Measurements from ENCODE around the gene GINS2. TPM values are rescaled to one million over a fixed set of nuclear protein-coding genes. Genes with fewer than 3 reads are reported as not detected.

The GINS2 gene
- total RNA-seq, 1 experiment from 2014 or later = 25.2 TPM

GRCh38 chr16:85650135-85650843, 38.5 kb downstream of the GINS2 start:
- CTCF ChIA-PET = interaction anchor here (0.9 kb wide), 1 partner anchor 10 kb away, joined by 3 read pairs; no protein-coding TSS in a partner anchor
- no peak for DNase-seq
- no peak for TF ChIP-seq CTCF (IDR thresholded peaks at IDR 0.05; ENCODE audit: unreplicated experiment)
- Mint-ChIP-seq H3K36me3 (ENCODE audit: insufficient read depth, unreplicated experiment) (peaks cover 44% of the 10 kb centered on the region), H3K4me1 (ENCODE audit: low read depth, unreplicated experiment) (peaks cover 31% of the 10 kb centered on the region), H3K27me3 (ENCODE audit: unreplicated experiment) (no peaks in the 10 kb centered on the region), H3K9me3 (ENCODE audit: low read depth, unreplicated experiment) (no peaks in the 10 kb centered on the region), H3K4me3 (ENCODE audit: low read depth, unreplicated experiment) (no peak overlapping the region), H3K27ac (ENCODE audit: unreplicated experiment) (no peak overlapping the region)
- BruUV-seq (replicated peaks) = no TSS peak
- intact Hi-C loops (cut with micrococcal nuclease; ENCODE audit: unreplicated experiment) = no loop called here

- TF ChIP-seq CTCF (IDR thresholded peaks at IDR 0.05; ENCODE audit: unreplicated experiment) = no peak
- BruUV-seq (replicated peaks) = no TSS peak
- CTCF ChIA-PET = interaction anchor here (1.1 kb wide), 1 partner anchor 9 kb away, joined by 5 read pairs; no protein-coding TSS in a partner anchor
Measured at GRCh38 chr16:85649411-85650134, 39.2 kb downstream of the GINS2 start.

GRCh38 chr16:85648805-85649204, 39.9 kb downstream of the GINS2 start:
- peaks cover 38% of the 10 kb centered on the region for H3K36me3 Mint-ChIP-seq (ENCODE audit: insufficient read depth, unreplicated experiment)
- H3K27ac Mint-ChIP-seq (ENCODE audit: unreplicated experiment) = no peak overlapping the region
- CTCF ChIA-PET = interaction anchor here (1.1 kb wide), 1 partner anchor 10 kb away, joined by 5 read pairs; no protein-coding TSS in a partner anchor
- no peaks in the 10 kb centered on the region for H3K9me3 Mint-ChIP-seq (ENCODE audit: low read depth, unreplicated experiment)
- H3K4me1 Mint-ChIP-seq (ENCODE audit: low read depth, unreplicated experiment) = peaks cover 46% of the 10 kb centered on the region
- no peak for TF ChIP-seq CTCF (IDR thresholded peaks at IDR 0.05; ENCODE audit: unreplicated experiment)
- no peaks in the 10 kb centered on the region for H3K27me3 Mint-ChIP-seq (ENCODE audit: unreplicated experiment)
- H3K4me3 Mint-ChIP-seq (ENCODE audit: low read depth, unreplicated experiment) = no peak overlapping the region
- intact Hi-C loops (cut with micrococcal nuclease; ENCODE audit: unreplicated experiment) = no loop called here
- DNase-seq = no peak
- no TSS peak for BruUV-seq (replicated peaks)

More at GRCh38 chr16:85649411-85650134, 39.2 kb downstream of the GINS2 start:
- no peaks in the 10 kb centered on the region for H3K27me3 Mint-ChIP-seq (ENCODE audit: unreplicated experiment)
- H3K4me3 Mint-ChIP-seq (ENCODE audit: low read depth, unreplicated experiment) = no peak overlapping the region
- intact Hi-C loops (cut with micrococcal nuclease; ENCODE audit: unreplicated experiment) = no loop called here
- H3K9me3 Mint-ChIP-seq (ENCODE audit: low read depth, unreplicated experiment) = no peaks in the 10 kb centered on the region
- DNase-seq = no peak
- H3K36me3 Mint-ChIP-seq (ENCODE audit: insufficient read depth, unreplicated experiment) = peaks cover 44% of the 10 kb centered on the region
- peaks cover 38% of the 10 kb centered on the region for H3K4me1 Mint-ChIP-seq (ENCODE audit: low read depth, unreplicated experiment)
- H3K27ac Mint-ChIP-seq (ENCODE audit: unreplicated experiment) = no peak overlapping the region

- Mint-ChIP-seq H3K27me3 (ENCODE audit: unreplicated experiment) (no peaks in the 10 kb centered on the region), H3K4me1 (ENCODE audit: low read depth, unreplicated experiment) (peaks cover 46% of the 10 kb centered on the region), H3K36me3 (ENCODE audit: insufficient read depth, unreplicated experiment) (peaks cover 37% of the 10 kb centered on the region), H3K4me3 (ENCODE audit: low read depth, unreplicated experiment) (no peak overlapping the region), H3K27ac (ENCODE audit: unreplicated experiment) (no peak overlapping the region), H3K9me3 (ENCODE audit: low read depth, unreplicated experiment) (no peaks in the 10 kb centered on the region)
- CTCF ChIA-PET = interaction anchor here (0.6 kb wide), 1 partner anchor 55 kb away, joined by 8 read pairs; no protein-coding TSS in a partner anchor
- no peak for TF ChIP-seq CTCF (IDR thresholded peaks at IDR 0.05; ENCODE audit: unreplicated experiment)
- no TSS peak for BruUV-seq (replicated peaks)
- DNase-seq = no peak
- intact Hi-C loops (cut with micrococcal nuclease; ENCODE audit: unreplicated experiment) = no loop called here
Measured at GRCh38 chr16:85648070-85648714, 40.6 kb downstream of the GINS2 start.

Measured in Calu3 (cell line).